HG02610 (cell line): Measurements from ENCODE around the gene PDGFA.

Experiments used
- ATAC-seq: cut with Tn5 transposase; IDR thresholded peaks from one replicate; pipeline ENCODE4 v1.9.1; 2021; ENCODE audit warnings: mild to moderate bottlenecking, moderate library complexity; ENCODE audit not compliant: unreplicated experiment

The PDGFA gene

DNA sequence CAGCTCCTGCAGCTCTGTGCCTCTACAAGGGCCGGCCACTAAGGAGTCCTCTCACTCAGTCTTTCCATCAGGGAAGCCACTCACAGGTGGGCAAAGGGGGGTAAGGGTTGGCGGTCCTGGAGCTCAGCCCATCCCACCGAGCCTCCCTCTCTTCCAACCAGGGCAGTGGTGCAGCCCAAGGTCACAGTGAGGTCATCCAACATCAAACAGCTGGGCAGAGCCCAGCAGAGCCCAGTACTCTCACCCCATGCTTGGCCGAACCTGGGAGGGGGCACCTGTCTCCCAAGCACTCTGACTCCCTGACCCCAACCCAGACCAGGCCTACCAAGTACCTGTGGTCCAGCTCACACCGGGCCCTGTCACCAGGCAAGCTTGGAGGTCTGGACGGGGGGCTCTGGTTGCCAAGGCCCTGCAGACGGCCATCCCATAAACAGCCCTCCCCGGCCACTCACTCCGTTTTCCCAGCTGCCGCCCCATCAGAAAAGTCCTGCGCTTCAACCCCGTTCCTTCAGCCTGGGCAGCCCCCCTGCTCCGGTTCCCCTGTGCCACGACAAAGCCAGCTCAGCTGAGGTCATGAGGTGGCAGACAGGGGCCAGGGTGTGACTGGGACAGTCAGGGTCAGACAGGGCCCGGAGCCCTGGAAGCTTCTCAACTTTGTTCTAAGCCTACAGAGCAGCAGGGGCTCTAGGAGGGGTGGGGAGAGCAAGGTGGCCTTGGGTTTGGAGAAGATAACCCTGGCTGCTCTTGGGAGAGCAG, 27.5 kb downstream of the PDGFA start:
- no peak for ATAC-seq

DNA sequence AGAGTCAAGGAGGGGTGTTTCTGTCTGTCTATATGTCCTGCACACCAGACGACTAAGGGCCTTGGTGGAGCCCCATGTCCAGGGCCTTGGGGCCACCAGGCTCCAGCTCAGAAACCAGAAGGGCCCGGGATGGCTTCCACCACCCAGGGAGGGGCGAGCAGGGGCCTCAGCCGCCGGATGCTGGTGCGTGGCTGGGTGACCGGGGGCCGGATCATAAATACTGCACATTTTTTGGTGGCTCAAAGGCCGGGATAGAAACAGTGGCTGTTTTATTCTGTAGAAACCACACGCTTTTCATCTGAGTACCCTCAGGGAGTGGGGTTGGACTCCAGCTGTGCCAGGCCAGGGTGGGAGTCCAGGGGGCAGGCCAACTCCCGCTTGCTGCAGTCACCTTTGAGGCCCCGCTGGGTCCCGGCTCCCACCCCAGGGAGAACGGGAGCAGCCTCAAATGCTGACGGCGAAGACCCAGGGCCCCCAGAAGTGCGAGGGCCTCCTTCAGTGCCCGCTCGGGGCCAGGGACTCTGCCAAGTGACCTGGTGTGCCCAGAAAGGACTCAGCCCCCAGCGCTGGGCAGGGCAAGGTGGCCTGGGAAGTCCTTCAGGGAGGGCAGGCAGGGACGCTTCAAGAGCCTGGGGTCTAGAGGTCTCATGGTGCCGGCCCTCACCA, 28.2 kb downstream of the PDGFA start:
- ATAC-seq: no peak

DNA sequence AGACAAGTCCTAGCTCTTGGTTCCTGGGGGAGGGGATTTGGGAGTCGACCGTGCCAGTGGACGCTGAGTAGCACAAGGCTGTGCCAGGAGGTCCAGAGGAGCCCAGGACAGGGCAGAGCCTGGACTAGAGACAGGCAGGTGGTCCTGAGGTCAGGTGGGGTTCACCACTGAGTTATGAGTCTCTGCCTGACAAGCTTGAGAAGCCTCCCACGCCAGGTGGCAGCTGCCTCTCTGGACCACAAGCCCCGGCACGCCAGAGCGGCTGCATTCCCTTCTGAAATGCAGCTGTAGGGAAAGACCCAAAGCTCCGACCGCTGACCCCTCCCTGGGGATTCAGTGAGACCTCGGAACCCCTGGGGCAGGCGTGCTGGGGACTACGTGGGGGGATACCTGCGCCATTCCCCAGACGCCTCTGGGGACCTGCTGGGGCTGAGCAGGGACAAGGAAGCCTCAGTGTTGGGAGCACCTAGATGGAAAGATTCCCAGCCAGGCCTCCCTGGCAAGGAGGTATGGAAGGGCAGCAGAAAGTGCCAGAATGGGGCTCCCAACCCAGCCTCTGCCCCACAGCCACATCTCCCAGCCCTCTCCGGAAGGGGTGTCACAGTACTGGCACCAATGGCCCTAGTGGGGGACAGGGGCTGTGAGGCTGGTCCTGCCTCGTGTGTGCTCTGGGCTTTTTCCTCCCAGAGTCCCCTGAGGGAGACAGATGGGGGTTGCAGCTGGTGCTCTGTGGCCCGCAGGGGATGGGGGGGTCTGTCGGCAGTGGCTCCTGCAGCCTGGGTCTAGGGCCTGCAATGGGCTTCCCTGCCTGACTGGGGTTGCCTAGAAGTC, 29.0 kb downstream of the PDGFA start:
- ATAC-seq: peak; percentile 58

DNA sequence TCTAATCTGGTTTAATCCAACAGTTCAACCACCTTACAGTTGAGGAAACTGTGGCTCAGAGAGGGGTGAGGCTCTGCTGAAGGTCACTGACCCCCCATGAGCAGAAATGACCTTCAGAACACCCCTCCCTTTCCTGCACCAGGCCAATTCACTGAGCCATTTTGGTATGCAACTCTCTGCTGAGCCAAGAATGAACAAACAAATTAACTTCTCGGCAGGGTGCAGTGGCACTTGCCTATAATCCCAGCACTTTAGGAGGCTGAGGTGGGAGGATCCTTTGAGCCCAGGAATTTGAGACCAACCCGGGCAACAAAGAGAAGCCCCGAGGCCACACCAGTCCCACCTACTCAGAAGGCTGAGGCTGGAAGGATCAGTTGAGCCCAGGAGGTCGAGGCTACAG, 29.8 kb downstream of the PDGFA start:
- no peak for ATAC-seq

DNA sequence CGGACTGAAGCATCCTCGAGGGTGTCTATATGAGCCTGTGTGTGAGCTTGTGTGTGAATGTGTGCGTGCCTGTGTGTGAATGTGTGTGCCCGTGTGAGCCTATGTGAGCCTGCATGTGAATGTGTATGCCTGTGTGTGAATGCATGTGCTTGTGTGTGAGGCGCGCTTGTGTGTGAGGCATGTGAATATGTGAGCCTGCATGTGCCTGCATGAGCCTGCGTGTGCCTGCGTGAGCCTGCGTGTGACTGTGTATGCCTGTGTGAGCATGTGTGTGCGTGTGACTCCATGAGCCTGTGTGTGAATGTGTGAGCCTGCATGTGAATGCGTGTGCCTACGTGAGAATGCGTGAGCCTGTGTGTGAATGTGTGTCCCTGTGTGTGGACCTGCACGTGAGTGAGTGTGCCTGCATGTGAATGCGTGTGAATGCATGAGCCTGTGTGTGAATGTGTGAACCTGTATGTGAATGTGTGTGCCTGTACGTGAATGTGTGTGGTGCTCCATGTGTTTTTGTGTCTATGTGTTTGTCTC, 33.4 kb downstream of the PDGFA start:
- ATAC-seq: no peak

DNA sequence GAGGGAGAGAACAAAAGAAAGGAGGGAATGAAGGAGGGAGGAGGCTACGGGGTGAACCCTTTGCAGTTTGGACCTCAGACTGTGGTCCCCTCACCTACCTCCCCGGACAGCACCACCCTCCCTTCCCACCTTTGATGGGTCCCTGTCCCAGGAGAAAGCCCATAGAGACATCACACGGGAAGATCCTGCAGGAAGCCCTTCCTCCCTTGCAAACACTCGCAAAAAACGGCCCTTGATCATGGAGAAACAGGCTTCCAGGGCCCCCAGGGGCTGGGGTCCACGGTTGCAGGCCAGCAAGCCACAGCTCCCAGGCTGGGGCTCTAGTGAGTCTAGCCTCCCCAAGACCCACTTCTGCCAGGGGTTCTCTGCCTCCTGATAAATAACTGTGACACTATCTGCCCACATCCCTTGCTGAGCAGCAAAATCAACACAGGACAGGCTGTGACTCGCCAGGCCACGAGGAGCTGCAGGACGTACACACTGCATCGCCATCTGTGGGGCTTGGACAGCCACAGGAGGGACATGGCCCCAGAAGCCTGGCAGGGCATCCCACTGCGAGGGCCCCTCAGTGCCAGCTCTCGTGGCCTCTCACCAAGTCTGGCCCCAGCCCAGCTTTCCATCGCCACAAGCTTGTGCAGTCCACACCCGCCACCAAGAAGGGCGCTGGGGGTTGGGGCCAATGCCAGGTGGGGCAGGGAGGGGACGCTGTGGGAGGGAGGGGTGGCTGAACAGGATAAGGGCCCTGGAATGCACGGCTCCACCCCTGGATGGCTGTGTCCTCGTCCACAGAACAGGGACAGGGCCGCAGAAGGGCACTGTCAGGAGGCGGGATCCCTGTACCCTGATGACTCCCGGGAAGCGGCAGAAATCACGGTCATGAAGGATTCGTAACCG, 34.2 kb downstream of the PDGFA start:
- no peak for ATAC-seq

DNA sequence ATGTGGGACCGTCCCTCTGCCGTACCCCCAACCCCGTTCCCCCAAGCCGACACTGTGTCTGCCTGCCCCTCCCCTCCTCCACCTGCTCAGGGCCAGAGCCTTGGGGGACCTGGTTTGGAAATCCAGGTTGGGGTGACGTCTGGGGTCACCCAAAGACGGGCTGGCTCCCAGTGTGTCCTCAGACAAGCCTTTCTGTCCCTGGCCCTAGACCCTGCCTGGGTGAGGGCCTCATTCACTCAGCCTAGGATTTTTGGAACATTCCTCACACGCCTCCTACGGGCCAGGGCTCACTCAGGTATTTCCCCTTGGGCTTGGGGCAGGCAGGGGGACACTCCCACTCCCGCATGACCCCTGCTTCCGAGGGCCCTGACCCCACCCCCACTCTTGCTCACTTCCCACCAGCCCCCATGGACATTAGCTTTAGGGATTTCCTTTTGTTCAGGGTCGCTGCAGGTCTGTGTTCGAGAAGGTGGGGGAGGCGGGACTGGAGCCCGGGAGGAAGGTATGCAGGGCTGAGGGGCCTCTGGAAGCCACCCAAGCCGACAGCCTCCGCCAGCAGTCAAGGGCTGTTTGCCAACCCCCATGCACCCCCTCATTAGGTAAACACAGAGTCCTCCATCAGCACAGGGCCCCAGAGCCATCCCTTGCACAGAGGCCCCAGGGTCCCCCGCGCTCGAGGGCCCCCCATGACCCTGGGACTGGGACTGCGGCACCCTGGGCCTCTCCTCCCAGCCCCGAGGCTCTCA, 35.1 kb downstream of the PDGFA start:
- ATAC-seq: no peak

DNA sequence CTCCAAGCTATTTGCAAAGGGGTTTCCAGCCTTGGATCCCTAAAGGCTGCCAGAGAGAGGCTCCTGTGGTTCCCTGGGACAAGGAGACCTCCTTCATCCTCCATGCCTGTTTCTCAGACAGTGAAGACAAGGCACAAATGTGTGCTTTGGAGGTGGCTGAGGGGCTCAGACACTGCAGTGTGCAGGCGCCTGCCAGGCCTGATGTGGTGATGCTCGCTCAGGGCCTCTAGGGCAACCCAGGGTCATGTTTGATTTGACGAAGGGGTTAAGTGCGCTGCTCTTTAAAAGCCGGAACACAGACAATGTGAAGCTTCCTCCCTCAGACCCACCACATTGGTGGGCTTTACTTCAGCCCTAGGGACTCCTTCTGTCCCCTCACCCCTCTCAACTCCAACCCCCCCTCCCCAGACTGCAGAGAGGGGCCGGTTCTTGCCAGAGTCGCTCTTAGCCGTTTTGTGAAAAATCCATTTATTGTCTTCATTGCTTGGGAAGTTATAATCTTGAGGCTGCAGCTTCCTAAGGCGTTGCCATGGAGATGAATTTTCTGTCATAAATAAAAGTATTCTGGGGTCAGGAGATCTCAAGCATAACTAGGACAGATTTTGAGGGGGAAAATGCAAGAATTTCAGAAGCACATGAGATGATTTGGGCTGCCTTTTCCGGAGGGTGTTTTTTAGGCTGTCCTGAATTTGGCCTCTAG, 35.8 kb downstream of the PDGFA start:
- no peak for ATAC-seq

DNA sequence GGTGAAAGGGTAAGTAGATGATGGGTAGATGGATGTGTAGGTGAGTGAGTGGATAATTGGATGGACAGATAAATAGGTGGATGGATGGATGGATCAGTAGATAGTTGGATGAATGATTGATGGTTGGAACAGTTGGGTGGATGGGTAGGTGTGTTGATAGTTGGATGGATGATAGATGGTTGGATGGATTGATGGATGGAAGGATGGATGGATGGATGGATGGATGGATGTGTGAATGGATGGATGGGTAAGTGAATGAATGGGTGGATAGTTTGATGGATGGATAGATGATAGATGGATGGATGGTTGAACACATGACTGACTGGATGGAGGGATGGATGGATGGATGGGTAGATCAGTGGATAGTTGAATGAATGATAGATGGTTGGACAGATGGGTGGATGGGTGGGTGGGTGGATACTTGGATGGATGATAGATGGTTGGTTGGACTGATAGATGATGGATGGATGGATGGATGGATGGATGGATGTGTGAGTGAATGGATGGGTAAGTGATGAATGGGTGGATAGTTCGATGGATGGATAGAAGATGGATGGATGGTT, 37.0 kb downstream of the PDGFA start:
- ATAC-seq: no peak

DNA sequence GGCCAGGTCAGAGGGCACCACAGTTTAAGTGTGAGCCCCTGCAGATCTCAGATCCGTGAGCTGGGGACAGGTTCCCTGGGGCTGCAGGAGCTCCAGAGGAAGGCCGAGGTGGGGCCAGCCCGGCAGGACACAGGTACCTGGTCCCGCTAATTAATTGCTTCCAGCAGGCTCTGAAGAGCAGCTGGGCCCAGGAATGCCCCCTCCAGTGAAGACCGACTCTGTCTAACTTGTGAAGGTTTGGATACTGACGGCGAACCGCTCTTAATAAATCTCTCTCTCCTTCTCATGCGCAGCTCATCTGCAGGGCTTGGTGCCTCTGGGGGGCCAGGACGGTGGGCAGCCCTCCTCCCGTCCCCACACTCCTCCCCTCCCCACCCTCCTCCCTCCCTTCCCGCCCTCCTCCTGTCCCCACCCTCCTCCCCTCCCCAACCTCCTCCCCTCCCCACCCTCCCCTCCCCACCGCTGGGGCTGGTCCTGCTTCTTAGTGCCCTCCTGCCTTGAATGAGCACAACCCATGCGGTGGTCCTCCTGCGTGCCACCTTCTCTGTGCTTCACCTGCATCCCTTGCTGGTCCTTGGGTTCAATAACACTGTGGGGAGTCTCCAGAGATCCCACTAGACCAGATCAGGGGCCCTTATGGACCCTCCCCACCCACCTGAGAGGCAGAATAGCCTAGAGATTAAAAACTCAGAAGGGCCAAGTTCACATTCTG, 38.3 kb downstream of the PDGFA start:
- no peak for ATAC-seq

DNA sequence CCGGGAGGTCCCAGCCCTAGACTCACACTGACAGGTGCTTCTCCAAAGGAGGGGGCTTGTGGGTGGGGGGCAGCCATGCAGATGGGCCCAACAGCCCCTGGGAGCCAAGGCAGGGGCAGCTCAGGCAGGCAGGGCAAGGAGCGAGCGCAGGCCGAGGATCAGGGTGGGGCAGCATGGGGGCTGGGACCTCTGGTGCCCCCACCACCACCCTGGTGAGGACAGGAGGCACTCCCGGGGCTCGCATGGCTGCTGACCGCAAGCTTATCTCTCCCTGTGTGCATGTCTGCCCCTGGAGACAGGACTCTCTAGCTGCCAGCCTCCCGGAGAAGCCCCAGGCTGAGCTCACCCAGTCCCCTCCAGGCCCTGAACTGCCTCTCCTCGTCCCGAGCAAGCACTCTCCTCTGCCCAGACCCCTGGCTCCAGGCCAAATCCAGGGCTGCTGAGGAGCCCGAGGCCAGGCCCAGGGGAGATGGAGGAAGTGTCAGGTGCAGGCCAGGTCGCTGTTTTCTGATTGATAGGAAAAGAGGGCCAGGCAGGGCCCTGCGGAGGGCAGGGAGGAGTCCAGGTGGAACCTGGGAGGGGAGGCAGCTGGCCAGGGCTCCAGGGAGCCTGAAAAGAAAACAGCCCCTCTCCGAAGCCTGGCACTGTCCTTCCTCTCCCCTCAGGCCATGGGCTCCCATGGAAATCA, 39.0 kb downstream of the PDGFA start:
- ATAC-seq: no peak

DNA sequence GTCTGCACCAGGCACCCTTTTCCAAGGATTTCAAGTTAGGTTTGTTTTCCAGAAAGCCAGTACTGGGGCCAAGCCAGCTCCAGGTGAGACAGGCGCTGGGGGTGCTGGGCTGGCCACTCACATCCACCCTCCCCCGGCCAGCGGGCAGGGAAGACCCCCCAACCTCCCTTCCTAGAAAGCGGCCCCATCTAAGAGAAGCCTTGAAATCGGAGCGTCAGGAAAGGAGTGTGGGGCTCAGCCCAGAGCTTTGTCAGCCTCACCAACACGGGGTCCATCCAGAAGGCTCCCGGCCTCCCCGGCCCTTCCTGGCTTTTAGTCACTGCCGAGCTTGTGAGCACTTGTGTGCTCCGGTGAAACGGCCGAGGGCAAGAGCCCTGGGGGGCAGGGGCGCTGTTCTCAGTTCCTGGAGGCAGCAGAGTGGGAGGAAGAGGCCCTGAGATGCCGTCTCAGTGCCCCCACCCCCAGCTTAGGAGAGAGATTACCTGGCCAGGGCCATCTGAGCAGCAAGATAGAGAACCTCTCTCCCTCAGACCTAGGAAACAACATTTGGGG, 39.6 kb downstream of the PDGFA start:
- ATAC-seq: no peak

DNA sequence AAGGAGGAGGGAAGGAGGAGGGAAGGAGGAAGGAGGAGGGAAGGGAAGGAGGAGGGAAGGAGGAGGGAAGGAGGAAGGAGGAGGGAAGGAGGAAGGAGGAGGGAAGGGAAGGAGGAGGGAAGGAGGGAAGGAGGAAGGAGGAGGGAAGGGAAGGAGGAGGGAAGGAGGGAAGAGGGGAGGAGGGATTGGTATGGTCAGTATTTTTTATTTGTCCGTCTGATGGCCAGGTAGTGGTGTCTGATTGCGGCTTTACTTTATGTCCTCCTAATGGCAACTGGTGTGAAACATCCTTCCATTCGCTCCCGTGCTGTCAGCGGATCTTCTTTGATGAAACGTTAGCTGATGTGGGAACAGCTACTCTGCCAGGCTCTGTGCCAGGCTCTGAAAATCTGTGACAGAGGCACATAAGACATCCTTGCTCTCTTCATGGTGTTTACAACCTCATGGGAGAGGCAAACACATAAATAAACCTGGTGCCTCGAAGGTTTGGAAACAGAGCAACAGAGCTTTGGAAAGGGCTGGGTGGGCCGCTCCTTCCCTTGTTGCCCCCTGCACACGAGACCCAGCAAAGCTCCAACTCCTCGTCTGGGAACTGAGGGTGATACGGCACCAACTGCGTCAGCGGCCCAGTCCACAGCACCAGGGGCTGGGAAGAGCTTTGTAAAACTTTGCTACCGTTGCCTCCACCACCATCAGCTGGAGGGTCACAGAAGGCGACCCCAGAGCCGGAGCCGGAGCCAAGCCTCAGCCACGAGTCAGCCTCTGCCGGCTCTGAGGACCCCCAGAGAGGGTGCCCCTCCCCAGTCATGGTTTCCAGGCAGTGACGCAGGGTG, 40.3 kb downstream of the PDGFA start:
- ATAC-seq: no peak

DNA sequence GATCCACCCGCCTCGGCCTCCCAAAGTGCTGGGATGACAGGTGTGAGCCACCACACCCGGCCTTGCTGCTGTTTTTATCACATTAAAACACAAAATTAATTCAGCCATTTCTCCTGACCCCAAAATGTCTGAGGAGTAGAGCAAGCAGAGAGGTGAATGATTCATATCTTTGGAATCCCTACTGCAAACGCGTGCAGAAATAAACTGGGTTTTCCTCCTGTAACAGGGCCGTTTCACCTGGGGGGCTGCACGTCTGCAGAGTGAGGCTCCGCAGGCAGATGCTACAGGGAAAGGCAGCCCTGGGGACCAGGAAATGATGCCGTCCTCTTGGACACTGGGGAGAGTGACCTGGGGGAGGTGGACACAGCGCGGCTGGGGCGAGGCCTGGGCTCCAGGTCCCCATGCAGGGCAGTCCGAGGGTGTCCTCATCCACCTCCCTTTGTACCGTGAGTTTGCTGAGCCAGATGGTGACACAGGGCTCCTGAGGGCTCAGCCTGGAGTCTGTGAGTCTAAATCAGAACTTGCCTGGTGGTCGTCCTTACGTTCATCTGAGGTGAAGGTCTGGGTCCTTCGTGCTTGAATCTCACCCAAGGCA, 41.9 kb downstream of the PDGFA start:
- no peak for ATAC-seq

DNA sequence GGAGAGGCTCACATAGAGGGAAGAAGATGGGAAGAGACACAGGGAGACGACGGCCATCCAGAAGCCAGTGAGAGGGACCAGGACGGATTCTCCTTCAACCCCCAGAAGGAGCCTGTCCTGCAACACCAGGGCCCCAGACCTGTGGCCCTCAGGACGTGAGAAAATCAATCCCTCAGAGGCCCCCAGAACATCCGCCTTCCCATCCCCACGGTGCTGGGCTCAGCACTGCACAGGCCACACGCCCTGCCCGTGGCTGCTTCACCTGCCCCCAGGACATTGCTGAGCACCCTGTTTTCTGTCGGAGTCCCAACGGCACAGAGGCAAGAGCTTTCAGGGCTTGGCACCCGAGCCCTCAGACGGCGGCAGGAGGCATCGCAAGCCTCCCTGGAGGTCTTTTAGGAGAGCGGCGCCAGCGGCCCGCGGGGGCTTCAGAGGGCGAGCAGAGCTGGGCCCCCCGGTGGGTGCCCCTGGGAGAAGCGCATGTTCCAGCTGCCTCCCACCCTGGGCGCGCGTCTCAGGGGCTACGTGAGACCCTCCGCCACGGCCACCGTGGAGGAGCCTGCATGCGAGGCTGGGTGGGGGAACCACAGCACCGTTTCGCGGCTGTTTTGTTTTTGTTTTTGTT, 42.8 kb downstream of the PDGFA start:
- ATAC-seq: no peak
